H1 (cell line): ENCODE measurements around the gene DPH1.

Experiments
- EZH2 ChIP-seq: fragments of 200-600 bp; sonication (generic); IDR thresholded peaks from 2 replicates; pipeline ENCODE4 v1.7.1; 2012; ENCODE audit warnings: low read depth, mild to moderate bottlenecking, moderate library complexity, low read length, inconsistent platforms; ENCODE audit not compliant: severe bottlenecking
- TF ChIP-seq, protein P1 (sequence below), 3 experiments: IDR thresholded peaks; 1 replicate in 2 of 3; 2 replicates in 1 of 3; pipeline versions ENCODE4 v1.5.1 to v1.6.1; 2011; ENCODE audit warnings: low read length in 3 of 3, mild to moderate bottlenecking in 3 of 3, inconsistent platforms in 2 of 3, low read depth in 1 of 3, moderate library complexity in 1 of 3; ENCODE audit not compliant: insufficient read depth in 1 of 3; ENCODE audit errors: control extremely low read depth in 1 of 3

- TF ChIP-seq, protein P1, sequence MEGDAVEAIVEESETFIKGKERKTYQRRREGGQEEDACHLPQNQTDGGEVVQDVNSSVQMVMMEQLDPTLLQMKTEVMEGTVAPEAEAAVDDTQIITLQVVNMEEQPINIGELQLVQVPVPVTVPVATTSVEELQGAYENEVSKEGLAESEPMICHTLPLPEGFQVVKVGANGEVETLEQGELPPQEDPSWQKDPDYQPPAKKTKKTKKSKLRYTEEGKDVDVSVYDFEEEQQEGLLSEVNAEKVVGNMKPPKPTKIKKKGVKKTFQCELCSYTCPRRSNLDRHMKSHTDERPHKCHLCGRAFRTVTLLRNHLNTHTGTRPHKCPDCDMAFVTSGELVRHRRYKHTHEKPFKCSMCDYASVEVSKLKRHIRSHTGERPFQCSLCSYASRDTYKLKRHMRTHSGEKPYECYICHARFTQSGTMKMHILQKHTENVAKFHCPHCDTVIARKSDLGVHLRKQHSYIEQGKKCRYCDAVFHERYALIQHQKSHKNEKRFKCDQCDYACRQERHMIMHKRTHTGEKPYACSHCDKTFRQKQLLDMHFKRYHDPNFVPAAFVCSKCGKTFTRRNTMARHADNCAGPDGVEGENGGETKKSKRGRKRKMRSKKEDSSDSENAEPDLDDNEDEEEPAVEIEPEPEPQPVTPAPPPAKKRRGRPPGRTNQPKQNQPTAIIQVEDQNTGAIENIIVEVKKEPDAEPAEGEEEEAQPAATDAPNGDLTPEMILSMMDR (IDR thresholded peaks at IDR 0.05; ENCODE audit: control extremely low read depth in 1 of 3, insufficient read depth in 1 of 3, low read depth in 1 of 3, low read length in 3 of 3): no peak
- no peak for TF ChIP-seq EZH2
Measured at GRCh38 chr17:2071455-2072281, 41.7 kb downstream of the DPH1 start.
